ENCODE data around the gene CLTCL1.
"Not testable (repeated sequence)": the region's sequence is repeated elsewhere in the genome, so short reads cannot be mapped to it uniquely, and the experiment has no call there.

Gene CLTCL1

DNA sequence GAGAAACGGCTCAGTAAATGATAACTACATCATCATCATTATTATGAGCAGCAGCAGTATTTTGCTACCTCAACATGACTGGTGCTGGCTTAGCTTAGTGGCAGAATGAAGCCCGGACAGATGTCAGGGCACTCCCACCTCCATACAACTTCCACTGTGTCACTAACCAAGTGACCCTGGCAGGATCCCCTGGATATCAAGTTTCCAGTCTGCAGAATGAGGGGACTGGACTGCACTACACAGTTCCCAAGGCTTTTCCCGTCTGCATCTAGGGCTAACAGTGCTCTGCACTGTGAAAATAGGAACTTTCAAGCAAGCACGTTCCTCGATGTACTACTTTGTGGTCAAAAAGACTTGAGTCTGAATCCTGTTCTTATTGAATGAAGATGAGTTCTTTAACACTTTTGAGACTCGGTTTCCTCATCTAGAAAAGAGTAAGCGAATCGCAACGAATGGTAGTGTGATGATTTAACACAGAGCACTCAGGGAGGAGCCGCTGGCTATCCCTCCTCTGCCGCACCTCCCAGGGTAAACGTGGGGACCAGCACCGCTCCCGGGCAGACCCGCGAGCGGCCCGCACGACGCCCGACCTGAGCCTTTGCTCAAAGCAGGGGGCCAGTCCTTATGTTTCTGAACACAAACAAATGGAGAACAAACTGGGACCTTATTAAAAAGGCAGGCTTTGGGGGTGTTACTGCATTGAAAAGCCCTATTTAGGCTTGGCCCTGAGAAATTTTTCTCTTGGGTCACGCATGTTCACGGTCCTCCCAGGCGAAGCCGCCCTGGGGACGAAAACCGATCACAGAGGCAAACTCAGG is 910 bp downstream of the CLTCL1 start:
- DNase-seq, result no peak

DNA sequence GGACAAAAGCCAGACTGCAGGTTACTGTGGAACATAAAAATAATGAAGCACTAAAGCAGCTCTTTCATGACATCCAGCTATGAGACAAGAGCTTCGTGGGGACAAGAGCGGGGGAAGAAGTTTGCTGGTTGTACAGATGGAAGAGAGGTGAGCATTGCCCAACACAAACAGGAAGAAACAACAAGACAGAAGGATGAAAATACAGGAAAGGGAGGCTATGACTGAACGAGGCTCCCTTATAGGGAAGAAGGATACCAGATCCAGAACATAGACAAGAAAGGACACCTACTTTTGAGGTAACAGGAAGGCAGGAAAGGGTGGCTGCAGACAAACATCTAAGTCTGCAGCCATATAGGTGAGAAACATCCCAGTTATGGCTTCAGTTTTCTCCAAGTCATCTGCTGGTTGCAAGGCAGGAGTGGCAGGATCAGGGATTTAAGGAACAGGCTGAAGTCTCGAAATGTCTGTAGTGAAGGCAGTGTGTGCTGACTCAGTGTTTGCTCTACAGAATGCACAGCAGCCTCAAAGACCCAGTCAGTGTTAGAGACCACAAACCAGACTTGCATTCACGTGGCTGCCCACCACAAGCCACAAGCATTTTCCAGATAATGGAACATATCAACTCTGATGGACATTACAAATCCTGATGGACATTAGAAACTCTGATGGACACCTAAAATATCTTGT is 1.9 kb downstream of the CLTCL1 start:
- DNase-seq, result peak; percentile 89

GRCh38 chr22:19287889-19288288 is 3.6 kb downstream of the CLTCL1 start:
- DNase-seq, result peak; percentile 90

DNA sequence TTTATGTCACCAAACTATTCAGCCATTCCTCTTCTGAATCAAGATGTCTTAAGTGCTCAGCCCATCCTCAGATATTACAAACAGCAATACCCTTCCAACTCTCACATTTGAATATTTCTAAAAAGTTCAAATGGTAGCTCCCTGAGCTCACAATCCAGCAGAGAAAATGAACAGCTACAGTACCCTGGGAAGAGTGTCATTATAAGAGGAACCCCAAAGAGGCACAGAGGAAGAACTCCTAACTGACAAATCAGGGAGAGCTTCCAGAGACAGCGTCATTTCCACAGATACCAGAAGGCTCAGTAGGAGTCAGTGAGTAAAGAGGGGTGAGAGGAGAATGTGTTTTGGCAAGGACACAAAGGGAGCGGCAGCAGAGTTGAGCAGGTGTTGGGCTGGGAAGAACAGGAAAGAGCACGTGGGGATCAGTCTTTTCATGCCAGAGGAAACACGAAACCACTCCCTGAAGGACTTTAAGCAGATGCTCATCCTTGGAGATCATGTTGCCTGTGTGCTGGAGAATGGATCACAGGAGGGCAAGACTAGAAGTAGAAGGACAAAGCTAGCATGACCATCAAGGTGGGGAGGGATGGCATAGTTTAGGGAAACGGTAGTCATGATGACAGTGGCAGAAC is 4.3 kb downstream of the CLTCL1 start:
- DNase-seq, result peak; percentile 77

DNA sequence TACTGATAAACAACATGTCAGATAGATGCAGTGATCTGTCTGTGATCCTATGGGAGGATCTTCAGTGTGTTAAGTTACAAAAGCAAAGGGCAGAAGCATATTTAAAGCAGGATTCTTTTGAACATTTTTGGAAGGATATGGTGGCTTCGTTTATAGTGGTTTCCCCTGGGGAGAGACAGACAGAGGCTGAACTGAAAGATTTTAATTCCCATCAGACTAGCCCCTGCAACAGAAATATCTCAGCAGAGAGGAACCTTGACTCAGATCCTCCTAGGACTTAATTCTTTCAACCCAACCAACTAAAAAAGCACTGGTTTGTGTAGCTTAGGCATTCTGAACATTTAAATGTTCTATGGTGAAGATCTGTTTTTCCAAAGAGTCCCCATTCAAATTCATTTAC is 5.7 kb downstream of the CLTCL1 start:
- DNase-seq, result peak; percentile 3

- not testable (repeated sequence) for DNase-seq
These were observed 12.4 kb downstream of the CLTCL1 start for GRCh38 chr22:19279143-19279542.

DNA sequence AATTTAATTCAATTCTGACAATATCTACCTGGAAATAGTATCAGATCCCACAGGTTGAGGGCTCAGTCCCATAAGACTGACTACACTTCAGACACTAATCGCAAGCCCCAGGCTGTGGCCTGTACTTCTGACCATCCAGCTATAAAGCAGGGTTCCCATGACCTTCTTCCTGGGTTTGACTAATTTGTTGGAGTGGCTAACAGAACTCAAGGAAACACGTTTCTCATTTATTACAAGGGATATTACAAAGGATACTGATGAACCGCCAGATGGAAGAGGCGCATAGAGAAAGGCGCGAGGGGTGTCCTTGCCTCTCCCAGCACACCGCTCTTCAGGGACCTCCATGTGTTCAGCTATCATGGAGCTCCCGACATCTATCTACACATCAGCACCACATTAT is 13.7 kb downstream of the CLTCL1 start:
- no peak for DNase-seq

DNA sequence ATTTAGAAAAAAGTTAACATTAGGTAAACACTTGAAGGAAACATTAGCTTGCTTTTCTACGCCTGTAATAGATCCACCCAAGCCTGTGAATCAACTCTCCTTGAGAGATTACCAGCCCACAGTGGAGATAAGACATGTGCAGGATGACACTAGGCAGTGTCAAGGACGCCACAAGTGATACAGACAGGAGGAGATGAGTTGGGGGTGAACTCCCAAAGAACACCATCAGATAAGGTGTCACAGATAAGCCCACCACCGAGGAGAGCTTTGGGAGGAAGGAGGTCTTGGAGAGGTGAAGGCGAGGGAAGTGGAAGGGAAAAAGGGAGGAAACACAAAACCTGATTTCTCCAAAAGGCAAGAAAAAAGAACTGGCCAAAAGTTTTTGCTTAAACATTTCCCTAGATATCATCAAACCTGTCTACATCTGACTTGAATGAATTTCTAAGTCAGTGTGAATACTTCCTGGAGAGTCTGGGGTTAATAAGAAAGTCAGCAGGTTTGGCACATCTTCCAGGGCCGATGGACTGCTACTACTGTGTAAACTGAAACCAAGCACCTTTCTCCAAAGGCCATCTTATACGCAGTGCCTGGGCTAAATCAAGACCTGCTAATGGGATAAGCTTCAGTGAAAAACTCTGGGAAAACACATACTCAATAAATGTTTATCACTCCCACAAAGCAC is 15.5 kb downstream of the CLTCL1 start:
- DNase-seq, result no peak

DNA sequence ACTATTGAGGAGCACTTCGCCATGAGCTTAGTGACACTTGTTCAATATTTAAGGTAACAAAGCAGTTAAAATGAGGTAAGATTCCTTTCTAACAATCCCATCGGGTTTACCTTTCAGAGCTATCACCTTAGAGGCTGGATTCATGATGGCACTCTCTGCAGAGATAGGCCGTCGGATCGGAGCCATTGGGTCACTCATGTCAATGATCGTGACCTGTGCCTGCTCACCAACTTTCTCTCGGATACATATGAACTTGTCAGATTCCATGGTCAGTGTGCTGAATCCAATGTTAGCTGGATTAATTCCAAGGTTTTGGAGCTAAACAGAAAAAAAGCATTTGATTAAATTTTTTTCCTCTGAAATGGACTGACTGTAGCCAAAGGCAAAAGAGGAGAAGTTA is 16.0 kb downstream of the CLTCL1 start:
- no peak for DNase-seq

DNA sequence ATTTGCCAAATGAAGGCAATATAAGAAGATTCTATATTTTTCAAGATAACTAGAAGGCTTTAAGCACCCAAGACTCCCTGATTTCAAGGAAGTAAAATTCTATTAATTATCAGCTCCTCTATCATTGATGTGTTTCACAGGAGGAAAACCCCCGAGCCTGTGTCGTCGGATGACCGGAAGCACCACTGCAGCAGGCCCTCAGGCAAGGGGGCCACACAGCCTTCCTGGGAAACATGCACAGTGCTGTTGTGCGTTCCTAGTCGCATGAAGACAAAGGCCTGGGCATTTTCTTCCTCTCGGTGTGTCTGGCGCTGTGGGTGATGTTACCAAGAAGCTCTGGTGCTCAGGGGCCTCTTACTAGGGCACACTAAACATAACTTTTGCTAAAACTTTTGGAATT is 16.4 kb downstream of the CLTCL1 start:
- no peak for DNase-seq

DNA sequence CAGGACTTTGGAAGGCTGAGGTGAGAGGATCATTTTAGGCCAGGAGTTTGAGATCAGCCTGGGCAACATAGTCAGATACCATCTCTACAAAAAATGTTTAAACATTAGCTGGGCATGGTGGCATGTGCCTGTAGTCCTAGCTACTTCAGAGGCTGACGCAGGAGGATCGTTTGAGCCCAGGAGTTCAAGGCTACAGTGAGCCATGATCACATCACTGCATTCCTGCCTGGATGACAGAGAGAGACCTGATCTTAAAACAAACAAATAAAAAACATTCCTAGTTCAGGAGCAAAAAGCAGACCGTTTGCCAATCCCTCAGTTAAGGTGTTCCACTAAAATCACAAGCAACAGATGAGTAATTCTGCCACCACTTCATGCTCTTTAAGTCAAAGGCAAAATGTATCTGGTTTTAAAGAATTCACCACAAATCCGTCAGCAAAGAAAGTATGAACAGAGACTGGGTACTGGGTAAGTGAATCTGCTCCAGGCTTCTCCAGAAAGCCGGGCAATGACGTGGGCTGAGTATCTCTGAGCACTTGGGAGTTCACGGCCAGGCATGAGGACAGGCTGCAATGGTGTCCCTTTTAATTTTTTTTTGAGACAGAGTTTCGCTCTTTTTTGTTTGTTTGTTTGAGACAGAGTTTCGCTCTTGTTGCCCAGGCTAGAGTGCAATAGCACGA is 19.5 kb downstream of the CLTCL1 start:
- DNase-seq, result no peak

DNA sequence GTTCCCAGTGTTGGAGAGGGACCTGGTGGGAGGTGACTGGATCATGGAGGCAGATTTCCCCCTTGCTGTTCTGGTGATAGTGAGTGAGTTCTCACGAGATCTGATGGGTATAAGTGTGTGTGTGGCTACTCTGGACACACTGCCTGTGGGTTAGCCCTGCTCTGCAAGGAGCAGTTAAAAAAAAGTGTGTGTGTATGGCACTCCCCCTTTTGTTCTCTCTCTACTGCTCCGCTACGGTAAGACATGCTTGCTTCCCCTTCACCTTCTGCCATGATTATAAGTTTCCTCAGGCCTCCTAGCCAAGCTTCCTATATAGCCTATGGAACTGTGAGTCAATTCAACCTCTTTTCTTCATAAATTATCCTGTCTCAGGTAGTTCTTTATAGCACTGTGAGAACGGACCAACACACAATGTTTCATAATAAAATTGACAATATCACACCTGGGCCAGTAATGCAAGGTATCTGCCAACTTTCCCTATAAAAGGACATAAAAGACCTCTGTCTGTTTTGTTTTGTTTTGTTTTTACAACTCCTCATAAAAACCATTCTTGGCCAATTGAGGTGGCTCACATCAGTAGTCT is 20.2 kb downstream of the CLTCL1 start:
- DNase-seq, result no peak

DNA sequence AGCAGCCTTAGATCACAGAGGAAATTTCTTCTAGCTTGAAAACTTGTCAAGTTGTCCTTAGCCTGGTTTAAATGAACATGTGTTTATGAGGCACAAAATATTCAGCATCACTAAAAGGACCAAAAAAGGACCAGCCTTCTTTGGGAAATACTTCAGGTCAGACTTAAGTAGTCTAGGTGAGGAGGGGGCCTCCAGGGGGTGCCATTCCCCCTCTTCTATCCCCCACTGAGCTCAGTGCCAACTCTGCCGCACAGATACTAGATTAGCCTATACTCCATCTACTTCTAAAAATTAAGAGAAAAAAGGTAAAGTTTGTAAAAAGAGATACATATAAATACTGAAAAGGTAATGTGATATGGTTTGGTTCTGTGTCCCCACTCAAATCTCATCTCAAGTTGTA is 20.6 kb downstream of the CLTCL1 start:
- DNase-seq, result no peak

- DNase-seq, result no peak
These were observed 24.9 kb downstream of the CLTCL1 start for GRCh38 chr22:19266547-19267086.

DNA sequence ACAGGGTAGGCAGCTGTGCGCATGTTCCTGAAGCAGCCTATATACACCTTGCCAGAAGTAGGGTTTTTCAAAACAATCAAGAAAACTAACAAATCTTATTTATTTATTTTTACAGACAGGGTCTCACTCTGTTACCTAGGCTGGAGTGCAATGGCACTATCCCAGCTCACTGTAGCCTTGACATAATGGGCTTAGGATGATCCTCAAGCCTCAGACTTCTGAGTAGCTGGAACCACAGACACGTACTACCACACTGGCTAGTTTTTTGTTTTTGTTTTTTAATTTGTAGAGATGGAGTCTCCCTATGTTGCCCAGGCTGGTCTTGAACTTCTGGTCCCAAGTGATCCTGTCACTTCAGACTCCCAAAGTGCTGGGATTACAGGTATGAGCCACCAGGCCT is 25.7 kb downstream of the CLTCL1 start:
- DNase-seq, result no peak

GRCh38 chr22:19260804-19261203 is 30.7 kb downstream of the CLTCL1 start:
- no peak for DNase-seq

- DNase-seq, result no peak
These were observed 31.3 kb downstream of the CLTCL1 start for GRCh38 chr22:19260194-19260593.

GRCh38 chr22:19258968-19259288 is 32.6 kb downstream of the CLTCL1 start:
- not testable (repeated sequence) for DNase-seq

- DNase-seq, result no peak
These were observed 33.1 kb downstream of the CLTCL1 start for GRCh38 chr22:19258371-19258770.

DNA sequence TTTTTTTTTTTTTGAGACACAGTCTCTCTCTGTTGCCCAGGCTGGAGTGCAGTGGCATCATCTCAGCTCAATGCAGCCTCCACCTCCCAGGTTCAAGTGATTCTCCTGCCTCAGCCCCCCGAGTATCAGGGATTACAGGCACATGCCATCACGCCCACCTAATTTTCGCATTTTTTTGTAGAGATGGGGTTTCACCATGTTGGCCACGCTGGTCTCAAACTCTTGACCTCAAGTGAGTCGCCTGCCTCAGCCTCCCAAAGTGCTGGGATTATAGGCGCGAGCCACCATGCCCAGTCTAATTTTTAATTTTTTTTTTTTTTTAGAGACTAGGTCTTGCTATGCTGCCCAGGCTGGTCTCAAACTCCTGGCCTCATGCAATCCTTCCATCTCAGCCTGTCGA is 35.2 kb downstream of the CLTCL1 start:
- DNase-seq, result not testable (repeated sequence)

GRCh38 chr22:19253143-19253542 is 38.4 kb downstream of the CLTCL1 start:
- DNase-seq, result no peak

Data from fibroblast of upper back skin (primary cell).